SU-DHL-6 (cell line): Measurements from ENCODE around the gene ZNF609.

Experiments used
- H2AFZ ChIP-seq: fragments of 200-600 bp; sonication (generic); 2 replicates; pipeline ENCODE4 v1.6.1; 2014; ENCODE audit warnings: low read depth, mild to moderate bottlenecking, moderate library complexity, mixed read lengths, antibody characterized with exemption, low read length; ENCODE audit not compliant: severe bottlenecking
- H3F3A ChIP-seq: fragments of 200-600 bp; shearing (Covaris generic); 2 replicates; pipeline ENCODE4 v1.6.0; 2016; ENCODE audit warnings: antibody characterized with exemption, mild to moderate bottlenecking; ENCODE audit not compliant: insufficient read depth
- H3K27ac ChIP-seq: fragments of 200-600 bp; sonication (generic); 2 replicates; pipeline ENCODE4 v1.5.1; 2016; ENCODE audit warnings: low read depth, mild to moderate bottlenecking, low read length, moderate library complexity, mixed read lengths
- H3K27me3 ChIP-seq: fragments of 200-600 bp; sonication (generic), shearing (Covaris generic); 2 replicates; pipeline ENCODE4 v1.6.0; 2014; ENCODE audit warnings: mild to moderate bottlenecking, low read length
- H3K36me3 ChIP-seq: fragments of 200-600 bp; sonication (generic); 2 replicates; pipeline ENCODE4 v1.6.1; 2014; ENCODE audit warnings: mild to moderate bottlenecking, low read length, mixed read lengths
- H3K4me2 ChIP-seq: fragments of 300-600, 200-600 bp; shearing (Covaris generic), sonication (generic); 2 replicates; pipeline ENCODE4 v1.6.0; 2014; ENCODE audit warnings: low read length, low read depth, mild to moderate bottlenecking; ENCODE audit not compliant: poor library complexity, severe bottlenecking
- H3K4me3 ChIP-seq: fragments of 200-600 bp; sonication (generic); 2 replicates; pipeline ENCODE4 v1.5.1; 2014; ENCODE audit warnings: antibody characterized with exemption, low read length, mild to moderate bottlenecking, mixed read lengths; ENCODE audit not compliant: insufficient read depth, poor library complexity, severe bottlenecking
- H3K79me2 ChIP-seq: fragments of 200-600 bp; sonication (generic); 2 replicates; pipeline ENCODE4 v1.6.1; 2014; ENCODE audit warnings: mild to moderate bottlenecking, low read length, moderate library complexity; ENCODE audit not compliant: insufficient read depth
- H3K9ac ChIP-seq: fragments of 200-600 bp; sonication (generic); 2 replicates; pipeline ENCODE4 v1.7.0; 2014; ENCODE audit warnings: mild to moderate bottlenecking, low read length
- H3K9me2 ChIP-seq: fragments of 200-600 bp; sonication (generic); replicated peaks from 2 replicates; pipeline ENCODE4 v1.6.1; 2014; ENCODE audit warnings: low read length; ENCODE audit not compliant: insufficient read depth
- H3K9me3 ChIP-seq: fragments of 200-600 bp; sonication (generic); 2 replicates; pipeline ENCODE4 v1.6.1; 2014; ENCODE audit warnings: low read length, mixed read lengths; ENCODE audit not compliant: insufficient read depth
- H4K20me1 ChIP-seq: fragments of 200-600 bp; sonication (generic); 2 replicates; pipeline ENCODE4 v1.6.1; 2014; ENCODE audit warnings: low read depth, mild to moderate bottlenecking, antibody characterized with exemption, low read length, moderate library complexity, mixed read lengths
- CTCF ChIP-seq: fragments of 200-600 bp; sonication (generic); IDR thresholded peaks from one replicate; pipeline ENCODE4 v1.5.1; 2017; ENCODE audit warnings: antibody characterized with exemption, mild to moderate bottlenecking, low read length, moderate library complexity; ENCODE audit not compliant: insufficient read depth, poor library complexity, severe bottlenecking
- EZH2phosphoT487 ChIP-seq: fragments of 200-600 bp; sonication (generic), shearing (Covaris generic); conservative IDR thresholded peaks from 2 replicates; pipeline ENCODE4 v1.6.1; 2018; ENCODE audit warnings: mild to moderate bottlenecking, antibody characterized with exemption, low read length, moderate library complexity, mixed read lengths

ZNF609 gene

GRCh38 chr15:64552281-64552948 is 92.0 kb downstream of the ZNF609 start:
- Histone ChIP-seq H3K79me2 (peaks cover 53% of the 10 kb centered on the region), H3K36me3 (no peaks in the 10 kb centered on the region), H3K4me3 (no peak overlapping the region), H3K27me3 (no peaks in the 10 kb centered on the region), H4K20me1 (no peaks in the 10 kb centered on the region), H2AFZ (no peak overlapping the region), H3K9ac (no peak overlapping the region), H3K27ac (no peak overlapping the region), H3K9me2 (no peaks in the 10 kb centered on the region), H3F3A (peaks cover 4% of the 10 kb centered on the region; the same call in 1 of the 2 replicates), H3K4me2 (no peak overlapping the region), H3K9me3 (no peaks in the 10 kb centered on the region)
- TF ChIP-seq CTCF (no peak), EZH2phosphoT487 (no peak)

- Histone ChIP-seq H3F3A (peaks cover 7% of the 10 kb centered on the region; the same call in 1 of the 2 replicates), H3K9ac (no peak overlapping the region), H3K79me2 (peaks cover 47% of the 10 kb centered on the region), H3K27me3 (no peaks in the 10 kb centered on the region), H3K4me3 (no peak overlapping the region), H3K27ac (no peak overlapping the region), H4K20me1 (no peaks in the 10 kb centered on the region), H3K36me3 (no peaks in the 10 kb centered on the region), H3K4me2 (no peak overlapping the region), H2AFZ (no peak overlapping the region), H3K9me3 (no peaks in the 10 kb centered on the region), H3K9me2 (no peaks in the 10 kb centered on the region)
- TF ChIP-seq EZH2phosphoT487 (no peak), CTCF (no peak)
Observed at GRCh38 chr15:64558460-64559179, 98.2 kb downstream of the ZNF609 start.

GRCh38 chr15:64559243-64559642 is 98.9 kb downstream of the ZNF609 start:
- Histone ChIP-seq H3K27ac (no peak overlapping the region), H3K4me2 (no peak overlapping the region), H3K79me2 (peaks cover 47% of the 10 kb centered on the region), H3K36me3 (no peaks in the 10 kb centered on the region), H4K20me1 (no peaks in the 10 kb centered on the region), H3K27me3 (no peaks in the 10 kb centered on the region), H2AFZ (no peak overlapping the region), H3K9me2 (no peaks in the 10 kb centered on the region), H3K9me3 (no peaks in the 10 kb centered on the region), H3K4me3 (no peak overlapping the region), H3K9ac (no peak overlapping the region), H3F3A (peaks cover 7% of the 10 kb centered on the region; the same call in 1 of the 2 replicates)
- TF ChIP-seq CTCF = no peak
- no peak for TF ChIP-seq EZH2phosphoT487
